ENCODE measurements around the gene AIDA. TPM values are rescaled to one million over a fixed set of nuclear protein-coding genes. Genes with fewer than 3 reads are reported as not detected.
A peak's percentile ranks its signal among the peaks of the same experiment; 100 is the strongest.
"Not testable (repeated sequence)": the region's sequence is repeated elsewhere in the genome, so short reads cannot be mapped to it uniquely, and the experiment has no call there.

AIDA gene
- total RNA-seq, 3 donors from 2014 or later, result 35.5 to 87.9 (median 35.5) TPM

- Histone ChIP-seq H3K36me3 (ENCODE audit: low read depth) (no peaks in the 10 kb centered on the region), H3K4me1 (ENCODE audit: low read depth) (no peaks in the 10 kb centered on the region), H3K9me3 (no peaks in the 10 kb centered on the region), H3K4me3 (no peak overlapping the region)
- no peak for ATAC-seq
- DNase-seq, result peak in 2 of 3 donors; percentile 17 to 31
- TF ChIP-seq CTCF (IDR thresholded peaks at IDR 0.05), result no peak
- intact Hi-C loops (cut with DNase I, micrococcal nuclease), result no loop called here
Measured at GRCh38 chr1:222754366-222755139, 42.3 kb upstream of the AIDA start.

- DNase-seq (no peak), ATAC-seq (no peak)
- Histone ChIP-seq H3K36me3 (ENCODE audit: low read depth) (no peaks in the 10 kb centered on the region), H3K9me3 (no peaks in the 10 kb centered on the region), H3K4me3 (no peak overlapping the region), H3K4me1 (ENCODE audit: low read depth) (no peaks in the 10 kb centered on the region)
- intact Hi-C loops (cut with DNase I, micrococcal nuclease), result no loop called here
- TF ChIP-seq CTCF (IDR thresholded peaks at IDR 0.05), result no peak
Measured at GRCh38 chr1:222751255-222751654, 39.0 kb upstream of the AIDA start.

- no peaks in the 10 kb centered on the region for H3K9me3 ChIP-seq
- H3K36me3 ChIP-seq (ENCODE audit: low read depth), result no peaks in the 10 kb centered on the region
- ATAC-seq, result no peak
- no peak overlapping the region for H3K4me3 ChIP-seq
- TF ChIP-seq CTCF (IDR thresholded peaks at IDR 0.05), result no peak
- intact Hi-C loops (cut with DNase I, micrococcal nuclease), result no loop called here
- H3K4me1 ChIP-seq (ENCODE audit: low read depth), result no peaks in the 10 kb centered on the region
- no peak for DNase-seq
Measured at GRCh38 chr1:222750651-222751050, 38.4 kb upstream of the AIDA start.

- no peak overlapping the region for H3K4me3 ChIP-seq
- no peak for TF ChIP-seq CTCF (IDR thresholded peaks at IDR 0.05)
- no peak for DNase-seq
- H3K9me3 ChIP-seq, result no peaks in the 10 kb centered on the region
- intact Hi-C loops (cut with DNase I, micrococcal nuclease), result no loop called here
- H3K36me3 ChIP-seq (ENCODE audit: low read depth), result no peaks in the 10 kb centered on the region
- H3K4me1 ChIP-seq (ENCODE audit: low read depth), result no peaks in the 10 kb centered on the region
- no peak for ATAC-seq
Measured at GRCh38 chr1:222749927-222750326, 37.6 kb upstream of the AIDA start.

- ATAC-seq; DNase-seq; H3K4me3 ChIP-seq; H3K36me3 ChIP-seq (ENCODE audit: low read depth); intact Hi-C loops (cut with DNase I, micrococcal nuclease); H3K4me1 ChIP-seq (ENCODE audit: low read depth); H3K9me3 ChIP-seq: not testable (repeated sequence)
Measured at GRCh38 chr1:222741630-222742457, 29.6 kb upstream of the AIDA start.

GRCh38 chr1:222739929-222740328 is 27.6 kb upstream of the AIDA start:
- Histone ChIP-seq H3K4me1 (ENCODE audit: low read depth) (no peaks in the 10 kb centered on the region), H3K9me3 (no peaks in the 10 kb centered on the region), H3K4me3 (no peak overlapping the region), H3K36me3 (ENCODE audit: low read depth) (no peaks in the 10 kb centered on the region)
- ATAC-seq (no peak), DNase-seq (no peak)
- intact Hi-C loops (cut with DNase I, micrococcal nuclease), result loop anchor here in 1 of 2 donors (10.0 kb wide), 1 partner anchor 345 kb away; no protein-coding TSS in a partner anchor
- no peak for TF ChIP-seq CTCF (IDR thresholded peaks at IDR 0.05)
